Right forelimb (tissue), 1 donor: ENCODE measurements around the gene ARHGAP21.
A peak's percentile ranks its signal among the peaks of the same experiment; 100 is the strongest.
"Not testable (repeated sequence)": the region's sequence is repeated elsewhere in the genome, so short reads cannot be mapped to it uniquely, and the experiment has no call there.

Experiments used
- DNase-seq: peaks from one replicate; pipeline ENCODE4 v3.0.0-alpha.2; 2018

The ARHGAP21 gene

GRCh38 chr10:24723788-24724380 is at the start of gene ARHGAP21:
ARHGAP21 (minus strand) TSS chr10:24723887; CDS start chr10:24721899, 1,988 bp downstream.
- peak; percentile 86 for DNase-seq

- DNase-seq = no peak
Measured at GRCh38 chr10:24771943-24772694, 48.4 kb upstream of the ARHGAP21 start.

- DNase-seq = not testable (repeated sequence)
Measured at GRCh38 chr10:24764991-24765390, 41.3 kb upstream of the ARHGAP21 start.

- no peak for DNase-seq
Measured at GRCh38 chr10:24762966-24763623, 39.4 kb upstream of the ARHGAP21 start.

GRCh38 chr10:24762161-24762924 is 38.7 kb upstream of the ARHGAP21 start:
- DNase-seq = no peak

- DNase-seq = no peak
Measured at GRCh38 chr10:24759672-24760071, 36.0 kb upstream of the ARHGAP21 start.

GRCh38 chr10:24758254-24758653 is 34.6 kb upstream of the ARHGAP21 start:
- DNase-seq = not testable (repeated sequence)

- DNase-seq = no peak
Measured at GRCh38 chr10:24756283-24756682, 32.6 kb upstream of the ARHGAP21 start.

- no peak for DNase-seq
Measured at GRCh38 chr10:24751716-24752115, 28.0 kb upstream of the ARHGAP21 start.

GRCh38 chr10:24750695-24751094 is 27.0 kb upstream of the ARHGAP21 start:
- no peak for DNase-seq

GRCh38 chr10:24748214-24748613 is 24.5 kb upstream of the ARHGAP21 start:
- no peak for DNase-seq

GRCh38 chr10:24744946-24745345 is 21.3 kb upstream of the ARHGAP21 start:
- no peak for DNase-seq

- DNase-seq = no peak
Measured at GRCh38 chr10:24740714-24741113, 17.0 kb upstream of the ARHGAP21 start.

- DNase-seq = no peak
Measured at GRCh38 chr10:24737001-24737400, 13.3 kb upstream of the ARHGAP21 start.

GRCh38 chr10:24731942-24732341 is 8.3 kb upstream of the ARHGAP21 start:
- DNase-seq = no peak

- DNase-seq = no peak
Measured at GRCh38 chr10:24730811-24731210, 7.1 kb upstream of the ARHGAP21 start.

- DNase-seq = no peak
Measured at GRCh38 chr10:24727786-24728185, 4.1 kb upstream of the ARHGAP21 start.

- no peak for DNase-seq
Measured at GRCh38 chr10:24726626-24727025, 2.9 kb upstream of the ARHGAP21 start.

GRCh38 chr10:24726029-24726428 is 2.3 kb upstream of the ARHGAP21 start:
- not testable (repeated sequence) for DNase-seq

- DNase-seq = peak; percentile 98
Measured at GRCh38 chr10:24724381-24725228, 918 bp upstream of the ARHGAP21 start.

GRCh38 chr10:24723386-24723787 is 300 bp downstream of the ARHGAP21 start:
- DNase-seq = no peak
